ENCODE data around the gene DESI1.
A peak's percentile ranks its signal among the peaks of the same experiment; 100 is the strongest.
"Not testable (repeated sequence)": the region's sequence is repeated elsewhere in the genome, so short reads cannot be mapped to it uniquely, and the experiment has no call there.

DESI1 gene

GRCh38 chr22:41620589-41621098 lies at the start of gene DESI1:
Gene DESI1 (minus strand): TSS chr22:41621043. CDS start chr22:41620839, 204 bp downstream.
- DNase-seq = no peak

GRCh38 chr22:41668971-41669911 lies 48.4 kb upstream of the DESI1 start:
- DNase-seq = peak; percentile 92

- DNase-seq = no peak
Measured at GRCh38 chr22:41664951-41665350, 44.1 kb upstream of the DESI1 start.

DNA sequence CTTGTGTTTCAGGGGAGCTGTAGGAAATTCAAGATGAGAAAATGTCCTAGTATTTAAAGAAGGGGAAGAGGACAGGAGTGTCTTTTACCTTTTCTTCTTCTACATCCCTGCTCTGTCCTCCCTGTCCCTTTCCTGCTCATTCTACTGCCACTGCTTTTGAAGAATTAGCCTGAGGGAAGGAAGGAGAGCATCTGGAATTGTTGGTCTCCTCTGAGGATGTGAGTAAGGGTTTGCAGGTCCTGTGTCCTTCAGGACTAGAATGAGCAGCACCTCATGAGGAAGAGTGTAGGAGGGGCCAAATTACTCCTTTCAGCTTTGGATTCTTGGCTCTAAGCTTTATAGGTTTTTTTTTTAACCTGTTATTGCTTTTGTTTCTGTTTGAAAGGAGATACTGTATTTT lies 43.6 kb upstream of the DESI1 start:
- DNase-seq = no peak

DNA sequence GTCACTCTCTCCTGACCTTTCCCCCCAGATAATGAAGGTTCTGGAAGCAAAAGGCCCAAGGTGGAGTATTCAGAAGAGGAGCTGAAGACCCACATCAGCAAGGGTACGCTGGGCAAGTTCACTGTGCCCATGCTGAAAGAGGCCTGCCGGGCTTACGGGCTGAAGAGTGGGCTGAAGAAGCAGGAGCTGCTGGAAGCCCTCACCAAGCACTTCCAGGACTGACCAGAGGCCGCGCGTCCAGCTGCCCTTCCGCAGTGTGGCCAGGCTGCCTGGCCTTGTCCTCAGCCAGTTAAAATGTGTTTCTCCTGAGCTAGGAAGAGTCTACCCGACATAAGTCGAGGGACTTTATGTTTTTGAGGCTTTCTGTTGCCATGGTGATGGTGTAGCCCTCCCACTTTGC lies 42.8 kb upstream of the DESI1 start:
- DNase-seq = not testable (repeated sequence)

DNA sequence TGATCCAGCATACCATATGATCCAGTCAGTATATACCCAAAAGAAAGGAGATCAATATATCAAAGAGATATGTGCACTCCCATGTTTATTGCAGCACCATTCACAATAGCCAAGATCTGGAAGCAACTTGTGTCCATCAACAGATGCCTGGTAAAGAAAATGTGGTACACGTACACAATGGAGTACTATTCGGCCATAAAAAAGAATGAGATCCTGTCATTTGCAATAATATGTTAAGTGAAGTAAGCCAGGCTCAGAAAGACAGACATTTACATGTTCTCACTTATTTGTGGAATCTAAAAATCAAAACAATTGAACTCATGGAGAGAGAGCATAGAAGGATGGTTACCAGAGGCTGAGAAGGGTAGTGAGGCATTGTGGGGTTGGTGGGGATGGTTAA lies 40.9 kb upstream of the DESI1 start:
- DNase-seq = no peak

- no peak for DNase-seq
Measured at GRCh38 chr22:41661088-41661487, 40.2 kb upstream of the DESI1 start.

DNA sequence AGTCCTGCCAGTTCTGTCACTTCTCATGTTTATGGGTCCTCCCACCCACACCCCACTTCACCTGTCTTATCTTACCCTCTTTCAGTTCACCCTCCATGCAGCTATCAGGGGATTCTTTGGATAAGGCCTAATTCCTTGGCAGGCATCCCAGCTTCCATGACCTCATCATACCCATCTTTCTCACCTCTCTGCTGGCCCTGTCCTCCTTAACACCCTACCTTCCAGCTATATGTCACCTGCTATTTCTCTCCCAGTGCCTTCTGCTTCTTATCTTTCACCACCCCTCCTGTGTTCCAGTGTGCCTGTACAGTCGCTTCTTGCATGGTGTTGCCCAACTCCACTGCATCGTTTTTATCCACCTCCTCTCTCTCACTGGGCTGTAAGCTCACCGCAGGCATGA lies 39.6 kb upstream of the DESI1 start:
- DNase-seq = no peak

GRCh38 chr22:41659941-41660340 lies 39.1 kb upstream of the DESI1 start:
- DNase-seq = no peak

GRCh38 chr22:41658869-41659268 lies 38.0 kb upstream of the DESI1 start:
- DNase-seq = no peak

DNA sequence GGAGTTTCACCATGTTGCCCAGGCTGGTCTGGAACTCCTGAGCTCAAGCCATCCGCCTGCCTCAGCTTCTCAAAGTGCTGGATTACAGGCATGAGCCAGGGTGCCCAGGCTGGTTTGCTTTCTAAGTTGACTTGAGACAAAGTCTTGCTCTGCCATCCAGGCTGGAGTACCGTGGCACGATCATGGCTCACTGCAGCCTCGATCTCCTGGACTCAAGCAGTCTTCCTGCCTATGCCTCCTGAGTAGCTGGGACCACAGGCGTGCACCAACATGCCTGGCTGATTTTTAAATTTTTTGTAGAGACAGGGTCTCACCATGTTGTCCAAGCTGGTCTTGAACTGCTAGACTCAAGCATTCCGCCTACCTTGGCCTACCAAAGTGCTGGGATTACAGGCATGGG lies 36.9 kb upstream of the DESI1 start:
- DNase-seq = no peak

GRCh38 chr22:41656556-41656955 lies 35.7 kb upstream of the DESI1 start:
- peak; percentile 45 for DNase-seq

DNA sequence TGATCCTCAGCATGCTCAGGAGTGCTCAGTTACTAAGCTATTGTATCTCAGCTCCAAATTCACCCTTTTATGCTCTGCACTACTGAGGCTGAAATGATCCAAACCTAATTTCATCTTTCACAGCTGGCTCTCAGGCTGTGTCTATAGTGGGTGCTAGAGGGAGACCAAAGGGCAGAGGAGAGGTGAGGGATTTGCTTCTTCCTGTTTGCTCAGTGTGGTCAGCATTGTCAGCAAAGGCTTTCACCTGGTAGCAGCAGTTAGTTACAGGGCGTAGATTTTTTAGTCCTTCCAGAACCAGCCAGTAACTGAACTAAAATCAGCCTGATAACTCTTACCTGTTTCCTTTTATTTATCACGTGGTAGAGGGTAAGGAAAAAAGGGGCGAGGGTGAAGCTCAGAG lies 33.5 kb upstream of the DESI1 start:
- no peak for DNase-seq

- no peak for DNase-seq
Measured at GRCh38 chr22:41650821-41651220, 30.0 kb upstream of the DESI1 start.

DNA sequence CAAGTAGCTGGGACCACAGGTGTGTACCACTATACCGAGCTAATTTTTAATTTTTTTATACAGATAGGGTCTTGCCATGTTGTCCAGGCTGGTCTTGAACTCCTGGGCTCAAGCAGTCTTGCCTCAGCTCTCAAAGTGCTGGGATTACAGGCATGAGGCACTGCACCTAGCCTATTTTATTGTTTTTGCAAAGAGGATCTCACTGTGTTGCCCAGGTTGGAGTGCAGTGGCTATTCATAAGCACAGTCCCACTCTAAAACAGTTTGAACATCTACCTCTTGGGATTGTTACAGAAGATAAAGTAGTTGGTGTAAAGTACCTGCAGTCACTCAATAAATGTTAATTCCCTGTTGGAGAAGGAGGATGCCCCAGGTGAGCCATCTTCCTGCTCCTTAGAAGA lies 29.4 kb upstream of the DESI1 start:
- no peak for DNase-seq

- DNase-seq = no peak
Measured at GRCh38 chr22:41648432-41648831, 27.6 kb upstream of the DESI1 start.

DNA sequence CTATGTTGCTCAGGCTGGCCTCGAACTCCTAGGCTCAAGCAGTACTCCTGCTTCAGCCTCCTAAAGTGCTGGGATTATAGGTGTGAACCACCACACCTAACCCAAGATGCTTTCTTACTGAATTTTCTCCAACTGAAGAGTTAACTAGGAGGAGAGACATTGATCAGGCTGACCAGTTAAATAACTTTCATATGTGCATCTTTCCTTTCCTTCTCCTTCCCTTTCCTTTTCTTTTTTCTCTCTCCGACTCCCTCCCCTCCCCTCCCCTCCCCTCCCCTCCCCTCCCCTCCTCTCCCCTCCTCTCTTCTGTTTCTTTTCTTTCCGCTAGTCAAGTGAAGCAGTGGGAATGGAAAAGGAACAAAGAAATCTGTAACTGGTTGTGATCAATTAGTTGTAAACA lies 26.9 kb upstream of the DESI1 start:
- DNase-seq = no peak

DNA sequence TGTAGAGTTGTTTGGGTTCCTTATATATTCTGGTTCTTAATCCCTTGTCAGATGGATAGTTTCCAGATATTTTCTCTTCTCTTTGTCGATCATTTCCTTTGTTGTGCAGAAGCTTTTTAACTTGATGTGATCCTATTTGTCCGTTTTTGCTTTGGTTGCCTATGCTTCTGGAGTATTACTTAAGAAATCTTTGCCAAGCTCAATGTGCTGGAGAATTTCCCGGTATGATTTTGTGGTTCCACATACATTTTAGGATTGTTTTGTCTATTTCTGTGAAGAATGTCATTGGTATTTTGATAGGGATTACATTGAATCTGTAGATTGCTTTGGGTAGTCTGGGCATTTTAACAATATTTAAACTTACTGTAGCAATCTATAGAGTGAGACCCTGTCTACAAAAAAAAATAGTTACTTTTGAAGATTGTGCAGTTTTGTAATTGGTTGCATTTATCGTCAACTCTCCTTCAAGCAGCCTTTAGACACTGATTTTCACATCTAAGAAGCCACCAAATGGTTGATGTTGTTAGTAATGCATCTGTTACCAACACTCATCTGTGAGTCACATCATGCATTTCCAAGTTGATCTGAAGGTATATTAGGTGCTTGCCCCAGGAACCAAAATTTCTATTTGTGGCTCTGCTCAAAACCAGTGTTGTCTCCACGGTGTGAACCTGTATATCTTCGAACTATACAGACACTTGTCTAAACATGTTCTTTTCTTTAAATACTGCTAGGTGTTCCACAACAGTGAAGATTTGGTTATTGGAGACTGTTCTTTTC lies 21.7 kb upstream of the DESI1 start:
- DNase-seq = no peak

- no peak for DNase-seq
Measured at GRCh38 chr22:41641854-41642253, 21.0 kb upstream of the DESI1 start.

DNA sequence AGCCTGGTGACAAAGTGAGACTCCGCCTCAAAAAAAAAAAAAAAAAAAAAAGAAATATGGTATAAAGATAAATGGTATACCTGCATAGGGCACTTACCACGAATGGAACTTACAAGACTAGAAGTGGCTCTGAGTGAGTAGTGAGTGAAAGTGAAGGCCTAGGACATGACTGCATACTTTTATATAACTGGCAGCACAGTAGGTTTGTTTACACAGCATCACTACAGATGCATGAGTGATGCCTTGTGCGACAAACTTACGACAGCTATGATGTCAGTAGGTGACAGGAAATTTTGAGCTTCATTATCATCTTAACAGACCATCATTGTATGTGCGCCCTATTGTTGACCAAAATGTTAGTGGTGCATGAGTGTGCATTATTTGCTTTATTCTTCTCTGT lies 17.9 kb upstream of the DESI1 start:
- no peak for DNase-seq

DNA sequence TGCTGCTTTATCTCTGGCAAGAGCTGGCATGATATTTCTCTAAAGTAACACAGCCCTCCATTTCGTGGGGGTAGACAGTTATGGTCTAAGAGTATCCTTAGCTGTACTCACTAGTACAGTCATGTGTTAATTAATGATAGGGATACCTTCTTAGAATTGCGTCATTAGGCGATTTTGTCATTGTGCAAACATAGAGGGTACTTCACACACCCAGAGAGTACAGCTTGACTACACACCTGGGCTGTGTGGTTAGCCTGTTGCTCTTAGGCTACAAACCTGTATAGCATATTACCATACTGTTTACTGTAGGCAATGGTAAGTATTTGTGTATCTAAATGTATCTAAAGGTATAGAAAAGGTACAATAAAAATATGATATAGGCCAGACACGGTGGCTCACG lies 17.3 kb upstream of the DESI1 start:
- DNase-seq = no peak

DNA sequence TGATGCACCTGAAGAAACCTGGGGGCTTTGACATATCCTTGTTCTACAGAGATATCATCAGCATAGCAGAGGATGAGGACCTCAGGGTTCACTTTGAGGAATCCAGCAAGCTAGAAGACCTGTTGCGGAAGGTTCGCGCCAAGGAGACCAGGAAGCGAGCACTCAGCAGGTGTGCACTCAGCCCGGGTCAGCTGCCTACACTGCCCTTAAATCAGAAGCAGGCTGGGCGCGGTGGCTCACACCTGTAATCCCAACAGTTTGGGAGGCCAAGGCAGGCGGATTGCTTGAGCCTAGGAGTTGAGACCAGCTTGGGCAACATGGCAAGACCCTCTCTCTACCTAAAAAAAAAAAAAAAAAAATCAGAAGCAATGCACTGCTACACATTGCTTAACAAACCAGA lies 16.8 kb upstream of the DESI1 start:
- DNase-seq = not testable (repeated sequence)

GRCh38 chr22:41636467-41636866 lies 15.6 kb upstream of the DESI1 start:
- DNase-seq = no peak

DNA sequence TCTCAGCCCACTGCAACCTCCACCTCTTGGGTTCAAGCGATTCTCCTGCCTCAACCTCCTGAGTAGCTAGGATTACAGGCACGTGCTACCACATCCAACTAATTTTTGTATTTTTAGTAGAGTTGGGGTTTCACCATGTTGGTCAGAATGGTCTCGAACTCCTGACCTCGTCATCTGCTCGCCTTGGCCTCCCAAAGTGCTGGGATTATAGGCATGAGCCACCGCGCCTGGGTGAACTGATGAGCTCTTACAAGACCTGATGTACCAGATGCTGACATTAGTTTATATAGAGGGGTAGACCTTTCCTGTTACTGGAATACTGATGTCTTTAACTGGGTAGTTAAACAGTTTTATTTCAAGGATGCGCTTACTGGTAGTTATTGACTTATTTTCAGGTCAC lies 13.8 kb upstream of the DESI1 start:
- not testable (repeated sequence) for DNase-seq
